ENCODE measurements around the gene FIGN.

The FIGN gene

GRCh38 chr2:163736433-163737189 is 803 bp upstream of the FIGN start:
- DNase-seq, result no peak

- DNase-seq, result no peak
Measured at GRCh38 chr2:163734881-163735684, 725 bp downstream of the FIGN start.

GRCh38 chr2:163734401-163734800 is 1.4 kb downstream of the FIGN start:
- DNase-seq, result no peak

- DNase-seq, result no peak
Measured at GRCh38 chr2:163733956-163734355, 1.9 kb downstream of the FIGN start.

- DNase-seq, result no peak
Measured at GRCh38 chr2:163733301-163733938, 2.4 kb downstream of the FIGN start.

- no peak for DNase-seq
Measured at GRCh38 chr2:163732727-163733126, 3.1 kb downstream of the FIGN start.

GRCh38 chr2:163731735-163732134 is 4.1 kb downstream of the FIGN start:
- DNase-seq, result no peak

GRCh38 chr2:163730556-163730955 is 5.3 kb downstream of the FIGN start:
- no peak for DNase-seq

- no peak for DNase-seq
Measured at GRCh38 chr2:163729636-163730273, 6.1 kb downstream of the FIGN start.

GRCh38 chr2:163723881-163724280 is 11.9 kb downstream of the FIGN start:
- no peak for DNase-seq

- DNase-seq, result no peak
Measured at GRCh38 chr2:163723348-163723747, 12.5 kb downstream of the FIGN start.

GRCh38 chr2:163719331-163719730 is 16.5 kb downstream of the FIGN start:
- DNase-seq, result no peak

GRCh38 chr2:163717993-163718680 is 17.7 kb downstream of the FIGN start:
- no peak for DNase-seq

- DNase-seq, result no peak
Measured at GRCh38 chr2:163717515-163717914, 18.3 kb downstream of the FIGN start.

GRCh38 chr2:163716101-163716500 is 19.7 kb downstream of the FIGN start:
- DNase-seq, result no peak

- no peak for DNase-seq
Measured at GRCh38 chr2:163715668-163716067, 20.1 kb downstream of the FIGN start.

GRCh38 chr2:163715199-163715598 is 20.6 kb downstream of the FIGN start:
- DNase-seq, result no peak

- no peak for DNase-seq
Measured at GRCh38 chr2:163713534-163714311, 22.1 kb downstream of the FIGN start.

- DNase-seq, result no peak
Measured at GRCh38 chr2:163711699-163712098, 24.1 kb downstream of the FIGN start.

GRCh38 chr2:163711258-163711657 is 24.6 kb downstream of the FIGN start:
- DNase-seq, result no peak

- DNase-seq, result no peak
Measured at GRCh38 chr2:163709270-163709669, 26.5 kb downstream of the FIGN start.

GRCh38 chr2:163708265-163708664 is 27.5 kb downstream of the FIGN start:
- no peak for DNase-seq
